Endodermal cell (in vitro differentiated cells): Measurements from ENCODE around the gene OR8G1. TPM values are rescaled to one million over a fixed set of nuclear protein-coding genes. Genes with fewer than 3 reads are reported as not detected.
"Not testable (repeated sequence)": the region's sequence is repeated elsewhere in the genome, so short reads cannot be mapped to it uniquely, and the experiment has no call there.

Source experiments
- DNase-seq: peaks from one replicate; pipeline ENCODE4 v3.0.0-alpha.2; 2017
- H3K27ac ChIP-seq: 2 replicates; pipeline ENCODE4 v1.5.1; 2013; ENCODE audit warnings: mild to moderate bottlenecking, low read depth, low read length, moderate library complexity
- H3K27me3 ChIP-seq: 2 replicates; pipeline ENCODE4 v1.6.1; 2013; ENCODE audit warnings: mild to moderate bottlenecking, low read length, moderate library complexity; ENCODE audit not compliant: insufficient read depth, control insufficient read depth, poor library complexity, severe bottlenecking
- H3K36me3 ChIP-seq: 2 replicates; pipeline ENCODE4 v1.7.0; 2013; ENCODE audit warnings: mild to moderate bottlenecking, low read length, moderate library complexity; ENCODE audit not compliant: control insufficient read depth, insufficient read depth
- H3K4me1 ChIP-seq: one replicate; pipeline ENCODE4 v1.7.0; 2013; ENCODE audit warnings: low read length; ENCODE audit not compliant: control insufficient read depth, insufficient read depth
- H3K4me3 ChIP-seq: 2 replicates; pipeline ENCODE4 v1.5.1; 2013; ENCODE audit warnings: mild to moderate bottlenecking, low read length, moderate library complexity
- H3K9ac ChIP-seq: 2 replicates; pipeline ENCODE4 v1.6.1; 2013; ENCODE audit warnings: mild to moderate bottlenecking, low read length, moderate library complexity; ENCODE audit not compliant: poor library complexity, severe bottlenecking; ENCODE audit errors: extremely low read depth
- H3K9me3 ChIP-seq: 2 replicates; pipeline ENCODE4 v1.6.1; 2013; ENCODE audit warnings: mild to moderate bottlenecking, low read length, moderate library complexity; ENCODE audit not compliant: control insufficient read depth
- H3K27ac Mint-ChIP-seq: 2 replicates; pipeline ENCODE4 v1.8.0; 2020; ENCODE audit warnings: mixed read lengths
- H3K27me3 Mint-ChIP-seq: 2 replicates; pipeline ENCODE4 v1.8.0; 2021; ENCODE audit warnings: mild to moderate bottlenecking, mixed read lengths; ENCODE audit not compliant: insufficient read depth
- H3K36me3 Mint-ChIP-seq: 2 replicates; pipeline ENCODE4 v1.8.0; 2020; ENCODE audit warnings: low read depth, mixed read lengths
- H3K4me1 Mint-ChIP-seq: 2 replicates; pipeline ENCODE4 v1.8.0; 2020; ENCODE audit warnings: mixed read lengths
- H3K4me3 Mint-ChIP-seq: 2 replicates; pipeline ENCODE4 v1.8.0; 2020; ENCODE audit warnings: mild to moderate bottlenecking, moderate library complexity, mixed read lengths
- H3K9me3 Mint-ChIP-seq: 2 replicates; pipeline ENCODE4 v1.8.0; 2020; ENCODE audit warnings: mild to moderate bottlenecking, mixed read lengths
- CTCF ChIP-seq: fragments of 200-600 bp; sonication (generic); conservative IDR thresholded peaks from 2 replicates; pipeline ENCODE4 v1.5.0; 2021; ENCODE audit warnings: antibody characterized with exemption, mild to moderate bottlenecking
- WGBS, 2 experiments: methylation state at CpG; one replicate each; pipeline versions ENCODE4 v1.1.5 to v1.1.7; 2013; ENCODE audit warnings: missing lambda C conversion rate in 2 of 2, mixed read lengths in 1 of 2; ENCODE audit not compliant: insufficient coverage in 1 of 2, insufficient read length in 1 of 2; 5-methylcytosine and 5-hydroxymethylcytosine counted together
- total RNA-seq, 2 donors: library from RNA; stranded (reverse); fragmentation: NEBNext Ultra II Directional in 1 of 2; extraction: Animal tissue kit (Norgen Biotek cat#: 25700) in 1 of 2; gene quantifications; 2 replicates in 1 of 2; 3 replicates in 1 of 2; pipeline ENCODE4 v1.2.1, GENCODE V29; 2021

Gene OR8G1
- total RNA-seq, 2 donors from 2014 or later, result 0.11 TPM; not detected in 1

GRCh38 chr11:124225471-124225870, 15.4 kb upstream of the OR8G1 start:
- Mint-ChIP-seq H3K4me3 (no peak overlapping the region), H3K4me1 (peaks cover 2% of the 10 kb centered on the region), H3K27ac (no peak overlapping the region), H3K36me3 (no peaks in the 10 kb centered on the region), H3K9me3 (no peaks in the 10 kb centered on the region), H3K27me3 (no peaks in the 10 kb centered on the region)
- no peak overlapping the region for H3K4me3 ChIP-seq
- no peak overlapping the region for H3K9ac ChIP-seq
- H3K4me1 ChIP-seq, result no peaks in the 10 kb centered on the region
- H3K9me3 ChIP-seq, result no peaks in the 10 kb centered on the region
- no peak for DNase-seq
- no peaks in the 10 kb centered on the region for H3K27me3 ChIP-seq
- WGBS, 2 experiments, result no CpG with 5 or more reads among the region's 1 CpG
- TF ChIP-seq CTCF, result no peak
- no peaks in the 10 kb centered on the region for H3K36me3 ChIP-seq
- no peak overlapping the region for H3K27ac ChIP-seq

- no peak for TF ChIP-seq CTCF
- H3K27me3 ChIP-seq, result no peaks in the 10 kb centered on the region
- Mint-ChIP-seq H3K36me3 (no peaks in the 10 kb centered on the region), H3K4me1 (no peaks in the 10 kb centered on the region), H3K27me3 (no peaks in the 10 kb centered on the region), H3K27ac (no peak overlapping the region), H3K4me3 (no peak overlapping the region), H3K9me3 (peaks cover 3% of the 10 kb centered on the region)
- no peaks in the 10 kb centered on the region for H3K36me3 ChIP-seq
- H3K9ac ChIP-seq, result no peak overlapping the region
- H3K27ac ChIP-seq, result no peak overlapping the region
- no peak overlapping the region for H3K4me3 ChIP-seq
- no peaks in the 10 kb centered on the region for H3K4me1 ChIP-seq
- WGBS, 2 experiments, result 50% methylated on average over 1 of the region's 1 CpG; no CpG with 5 or more reads in 1 of the 2 experiments
- no peak for DNase-seq
- H3K9me3 ChIP-seq, result no peaks in the 10 kb centered on the region
Observed at GRCh38 chr11:124233376-124233775, 7.5 kb upstream of the OR8G1 start.

- TF ChIP-seq CTCF, result no peak
- Histone ChIP-seq H3K27ac (no peak overlapping the region), H3K4me3 (no peak overlapping the region), H3K9me3 (no peaks in the 10 kb centered on the region), H3K9ac (no peak overlapping the region), H3K36me3 (no peaks in the 10 kb centered on the region), H3K4me1 (no peaks in the 10 kb centered on the region), H3K27me3 (no peaks in the 10 kb centered on the region)
- Mint-ChIP-seq H3K9me3 (peaks cover 3% of the 10 kb centered on the region), H3K4me3 (no peak overlapping the region), H3K36me3 (no peaks in the 10 kb centered on the region), H3K27ac (no peak overlapping the region), H3K27me3 (peaks cover 2% of the 10 kb centered on the region), H3K4me1 (no peaks in the 10 kb centered on the region)
- DNase-seq, result no peak
- WGBS, 2 experiments, result 82 to 94% methylated on average over 2 to 5 of the region's 5 CpGs
Observed at GRCh38 chr11:124238512-124238911, 2.4 kb upstream of the OR8G1 start.

- H3K4me1 ChIP-seq, H3K4me1 Mint-ChIP-seq, H3K27ac Mint-ChIP-seq, H3K27ac ChIP-seq, H3K36me3 ChIP-seq, H3K9me3 Mint-ChIP-seq, H3K4me3 Mint-ChIP-seq, H3K27me3 Mint-ChIP-seq, DNase-seq, H3K9me3 ChIP-seq, H3K36me3 Mint-ChIP-seq, H3K4me3 ChIP-seq, H3K9ac ChIP-seq, H3K27me3 ChIP-seq: not testable (repeated sequence)
- whole genome bisulfite sequencing, 2 experiments, result 86 to 90% methylated on average over 2 to 3 of the region's 3 CpGs
Observed at GRCh38 chr11:124249869-124250268, 9.0 kb downstream of the OR8G1 start.
